HG03175 (cell line): ENCODE measurements around the gene HTR3E.
A peak's percentile ranks its signal among the peaks of the same experiment; 100 is the strongest.
"Not testable (repeated sequence)": the region's sequence is repeated elsewhere in the genome, so short reads cannot be mapped to it uniquely, and the experiment has no call there.

ENCODE experiments used
- ATAC-seq: cut with Tn5 transposase; IDR thresholded peaks from one replicate; pipeline ENCODE4 v1.9.1; 2021; ENCODE audit warnings: mild to moderate bottlenecking, moderate library complexity; ENCODE audit not compliant: unreplicated experiment

The HTR3E gene

GRCh38 chr3:184099806-184100686, 3.2 kb downstream of the HTR3E start:
- no peak for ATAC-seq

- no peak for ATAC-seq
These were observed 13.5 kb downstream of the HTR3E start for GRCh38 chr3:184110316-184110725.

GRCh38 chr3:184116017-184116416, 19.2 kb downstream of the HTR3E start:
- no peak for ATAC-seq

- ATAC-seq = no peak
These were observed 20.8 kb downstream of the HTR3E start for GRCh38 chr3:184117636-184118035.

GRCh38 chr3:184121031-184121430, 24.2 kb downstream of the HTR3E start:
- ATAC-seq = not testable (repeated sequence)

GRCh38 chr3:184126006-184126405, 29.1 kb downstream of the HTR3E start:
- ATAC-seq = no peak

- no peak for ATAC-seq
These were observed 32.1 kb downstream of the HTR3E start for GRCh38 chr3:184129012-184129411.

GRCh38 chr3:184132945-184133344, 36.1 kb downstream of the HTR3E start:
- ATAC-seq = no peak

GRCh38 chr3:184133840-184134745, 37.2 kb downstream of the HTR3E start:
- no peak for ATAC-seq

GRCh38 chr3:184134746-184135148, 37.9 kb downstream of the HTR3E start:
- peak; percentile 26 for ATAC-seq

- peak; percentile 92 for ATAC-seq
These were observed 38.5 kb downstream of the HTR3E start, which contains the start of gene EIF2B5 for GRCh38 chr3:184135149-184135910. TSS of gene EIF2B5 (plus strand) at chr3:184135358. CDS start at chr3:184135386, 28 bp downstream.

GRCh38 chr3:184135911-184136260, 39.0 kb downstream of the HTR3E start:
- no peak for ATAC-seq

GRCh38 chr3:184140436-184140835, 43.6 kb downstream of the HTR3E start:
- ATAC-seq = no peak

GRCh38 chr3:184142199-184142598, 45.3 kb downstream of the HTR3E start:
- ATAC-seq = no peak

GRCh38 chr3:184143327-184143726, 46.5 kb downstream of the HTR3E start:
- no peak for ATAC-seq

GRCh38 chr3:184144505-184144904, 47.6 kb downstream of the HTR3E start:
- no peak for ATAC-seq

- no peak for ATAC-seq
These were observed 48.3 kb downstream of the HTR3E start for GRCh38 chr3:184145111-184145524.

GRCh38 chr3:184145751-184146270, 48.9 kb downstream of the HTR3E start:
- ATAC-seq = no peak

- ATAC-seq = no peak
These were observed 51.2 kb downstream of the HTR3E start for GRCh38 chr3:184148076-184148475.

- no peak for ATAC-seq
These were observed 52.3 kb downstream of the HTR3E start for GRCh38 chr3:184149123-184149522.

GRCh38 chr3:184149770-184150169, 52.9 kb downstream of the HTR3E start:
- not testable (repeated sequence) for ATAC-seq
